D721Med (cell line): ENCODE data around the gene VCAN.

Source experiments
- DNase-seq: peaks from one replicate; pipeline ENCODE4 v3.0.0; 2011; ENCODE audit warnings: low spot score; ENCODE audit not compliant: insufficient read length
- FAIRE-seq: peaks from 2 replicates; lab custom pipeline; 2011; peaks lifted over from hg19 to GRCh38; lab: Jason Lieb, UNC
- TF ChIP-seq, protein P1 (sequence below): IDR thresholded peaks from 2 replicates; pipeline ENCODE4 v1.5.1; 2012; ENCODE audit warnings: mild to moderate bottlenecking, control low read depth; ENCODE audit not compliant: insufficient read depth; ENCODE audit errors: missing control alignments

Gene VCAN

GRCh38 chr5:83567741-83568140 is 96.2 kb downstream of the VCAN start:
- FAIRE-seq: peak; percentile 44
- TF ChIP-seq, protein P1, sequence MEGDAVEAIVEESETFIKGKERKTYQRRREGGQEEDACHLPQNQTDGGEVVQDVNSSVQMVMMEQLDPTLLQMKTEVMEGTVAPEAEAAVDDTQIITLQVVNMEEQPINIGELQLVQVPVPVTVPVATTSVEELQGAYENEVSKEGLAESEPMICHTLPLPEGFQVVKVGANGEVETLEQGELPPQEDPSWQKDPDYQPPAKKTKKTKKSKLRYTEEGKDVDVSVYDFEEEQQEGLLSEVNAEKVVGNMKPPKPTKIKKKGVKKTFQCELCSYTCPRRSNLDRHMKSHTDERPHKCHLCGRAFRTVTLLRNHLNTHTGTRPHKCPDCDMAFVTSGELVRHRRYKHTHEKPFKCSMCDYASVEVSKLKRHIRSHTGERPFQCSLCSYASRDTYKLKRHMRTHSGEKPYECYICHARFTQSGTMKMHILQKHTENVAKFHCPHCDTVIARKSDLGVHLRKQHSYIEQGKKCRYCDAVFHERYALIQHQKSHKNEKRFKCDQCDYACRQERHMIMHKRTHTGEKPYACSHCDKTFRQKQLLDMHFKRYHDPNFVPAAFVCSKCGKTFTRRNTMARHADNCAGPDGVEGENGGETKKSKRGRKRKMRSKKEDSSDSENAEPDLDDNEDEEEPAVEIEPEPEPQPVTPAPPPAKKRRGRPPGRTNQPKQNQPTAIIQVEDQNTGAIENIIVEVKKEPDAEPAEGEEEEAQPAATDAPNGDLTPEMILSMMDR: no peak
- DNase-seq: no peak

- FAIRE-seq (peak; percentile 60), DNase-seq (no peak)
- TF ChIP-seq, protein P1: no peak
These were observed 96.6 kb downstream of the VCAN start for GRCh38 chr5:83568186-83568585.

GRCh38 chr5:83570916-83571315 is 99.4 kb downstream of the VCAN start:
- DNase-seq: no peak
- FAIRE-seq: no peak
- TF ChIP-seq, protein P1: no peak

GRCh38 chr5:83572271-83572670 is 100.7 kb downstream of the VCAN start:
- TF ChIP-seq, protein P1: no peak
- no peak for FAIRE-seq
- DNase-seq: no peak

DNA sequence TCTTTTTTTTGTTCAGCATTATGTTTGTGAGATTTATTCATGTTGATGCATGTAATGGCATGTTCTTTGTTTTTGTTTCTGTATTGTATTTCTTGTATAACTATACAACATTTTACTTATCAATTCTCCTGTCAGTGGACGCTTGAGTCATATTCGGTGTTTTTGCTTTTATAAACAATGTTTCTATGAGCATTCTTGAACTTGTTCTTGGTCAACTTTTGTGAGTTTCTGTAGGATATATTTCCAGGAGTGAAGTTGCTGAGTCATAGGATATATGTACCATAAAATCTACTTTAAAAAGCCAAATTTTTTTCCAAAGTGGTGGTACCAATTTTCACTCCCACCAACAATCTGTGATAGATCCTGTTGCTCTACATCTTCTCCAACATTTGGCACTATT is 104.8 kb downstream of the VCAN start:
- no peak for FAIRE-seq
- no peak for DNase-seq
- TF ChIP-seq, protein P1: no peak

GRCh38 chr5:83577036-83577636 is 105.6 kb downstream of the VCAN start:
- DNase-seq (no peak), FAIRE-seq (no peak)
- TF ChIP-seq, protein P1: no peak

DNA sequence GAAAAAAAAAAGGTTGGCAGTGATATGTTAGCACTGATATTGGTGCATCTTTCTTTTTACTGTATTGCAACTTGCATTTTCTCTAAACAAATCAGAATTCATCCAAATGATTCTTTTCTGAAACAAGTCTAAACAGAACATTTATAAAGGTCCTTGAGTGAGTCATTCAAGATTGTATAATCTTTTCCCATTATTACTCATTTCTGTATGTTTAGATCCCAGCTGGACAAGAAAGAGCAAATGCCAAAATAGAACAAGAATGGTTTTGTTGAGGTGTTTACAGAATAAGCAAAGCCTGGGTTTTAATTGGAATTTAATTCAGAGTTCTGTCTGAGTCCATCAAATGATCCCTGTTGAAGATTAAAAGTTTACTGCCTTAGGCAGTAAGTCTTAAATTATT is 112.3 kb downstream of the VCAN start:
- TF ChIP-seq, protein P1: no peak
- FAIRE-seq: no peak
- DNase-seq: no peak
